ENCODE results near the gene HES6.

- TF ChIP-seq CTCF (IDR thresholded peaks at IDR 0.05) (no peak), POLR2A (IDR thresholded peaks at IDR 0.05) (no peak)
These were observed 8.1 kb upstream of the HES6 start for GRCh38 chr2:238247841-238248453.

All from uterus (tissue), 2 donors.